Heart right ventricle (tissue), 16 donors: ENCODE results near the gene CNTROB. TPM values are rescaled to one million over a fixed set of nuclear protein-coding genes. Genes with fewer than 3 reads are reported as not detected.
A peak's percentile ranks its signal among the peaks of the same experiment; 100 is the strongest.

Experiments
- ATAC-seq, 8 donors: fragments of 200-7000 bp; cut with Tn5 transposase; one replicate each; pipeline ENCODE4 v1.9.1; 2020; ENCODE audit warnings: mild to moderate bottlenecking in 8 of 8, moderate library complexity in 8 of 8, moderate number of reproducible peaks in 1 of 8
- DNase-seq, 2 donors: peaks; one replicate each; pipeline ENCODE4 v3.0.0-alpha.2; 2020
- H3K27ac ChIP-seq, 10 donors: fragments of 200-600 bp; sonication (generic) in 2 of 10; one replicate each; pipeline versions ENCODE4 v1.5.0 to v1.8.0; 2020 to 2022; ENCODE audit warnings: mild to moderate bottlenecking in 3 of 10
- H3K27me3 ChIP-seq, 7 donors: fragments of 200-600 bp; one replicate each; pipeline ENCODE4 v1.8.0; 2021 to 2022; ENCODE audit warnings: mild to moderate bottlenecking in 2 of 7
- H3K36me3 ChIP-seq, 9 donors: fragments of 200-600 bp; sonication (generic) in 1 of 9; one replicate each; pipeline versions ENCODE4 v1.5.0 to v1.8.0; 2020 to 2022; ENCODE audit warnings: mild to moderate bottlenecking in 2 of 9
- H3K4me1 ChIP-seq, 9 donors: fragments of 200-600 bp; sonication (generic) in 1 of 9; one replicate each; pipeline versions ENCODE4 v1.5.0 to v1.8.0; 2020 to 2022; ENCODE audit warnings: mild to moderate bottlenecking in 4 of 9
- H3K4me3 ChIP-seq, 10 donors: fragments of 200-600 bp; sonication (generic) in 2 of 10; one replicate each; pipeline versions ENCODE4 v1.5.0 to v1.8.0; 2020 to 2022; ENCODE audit warnings: mild to moderate bottlenecking in 7 of 10, moderate library complexity in 2 of 10
- H3K9me3 ChIP-seq, 11 donors: fragments of 200-600 bp in 10 of 11; sonication (generic) in 2 of 11; one replicate each; pipeline versions ENCODE4 v1.5.0 to v1.8.0; 2013 to 2022; ENCODE audit warnings: mild to moderate bottlenecking in 2 of 11, control low read depth in 1 of 11, moderate library complexity in 1 of 11
- CTCF ChIP-seq, 9 donors: fragments of 200-600 bp; sonication (generic) in 2 of 9; IDR thresholded peaks; one replicate each; pipeline versions ENCODE4 v1.5.0 to v1.8.0; 2021 to 2022; ENCODE audit warnings: antibody characterized with exemption in 9 of 9, mild to moderate bottlenecking in 5 of 9, moderate library complexity in 1 of 9
- WGBS, 2 donors: extraction: QIAGEN DNeasy Blood & Tissue Kit; methylation state at CpG; one replicate each; pipeline ENCODE4 v1.1.7; 2013; ENCODE audit warnings: inconsistent platforms in 1 of 2; 5-methylcytosine and 5-hydroxymethylcytosine counted together
- intact Hi-C, 10 donors: fragments of 100-400 bp; cut with DNase I; formaldehyde crosslinking; loops; one replicate each; pipeline versions ENCODE4 v1.11.1 to v1.14.2; 2022
- polyA plus RNA-seq, 2 donors: library from polyadenylated mRNA; stranded (reverse); fragments of 200-250 nt; gene quantifications; one replicate each; pipeline ENCODE4 v1.2.3, GENCODE V29; 2013
- total RNA-seq, 10 donors: library from RNA; stranded (reverse); fragmentation: NEBNext Ultra II Directional in 3 of 10; extraction: Animal tissue kit (Norgen Biotek cat#: 25700) in 3 of 10; gene quantifications; one replicate each; pipeline versions ENCODE4 v1.2.1 to v1.2.4, GENCODE V29; 2021 to 2023
- donor health status: Arrhythmogenic right ventricular cardiomyopathy.
- donor health status: ischemic (EF 13 %, LVEDD 7.1; RV severe dilation, severe dysfunction).
- donor health status: healthy with polysubstance abuse.
- donor health status: DM: no; HTN: yes; CAD: no.
- donor health status: DM: no; HTN: no; CAD: no.
- donor health status: ischemic (EF 25% LVEDD 6.9; RV normal size, moderate dysfunction).
- donor health status: ischemic (EF 25% LVEDD 5.7; RV mildly dilated, moderate dysfunction).
- donor health status: healthy.
- donor health status: DM: yes; HTN: yes; CAD: no.
- donor health status: Ischemic cardiomyopathy.
- donor health status: ischemic (EF 35%, LVEDD 5.7; RV mildly dilated, moderate dysfunction).
- donor health status: nonischemic (EF 11% LVEDD 7.7; RV severe dilation, severe dysfunction).
- donor health status: DM: yes; HTN: yes; CAD: no.
- donor health status: PGD.
- donor health status: ischemic (EF 29% LVEDD 5.4; RV normal size, mild dysfunction).
- donor health status: nonischemic (EF 23%, LVEDD 6.1; RV moderate dilation, normal function).

The CNTROB gene
- total and polyA plus RNA-seq, 12 donors = 7.8 to 19.8 (median 11.1) TPM

GRCh38 chr17:7910281-7910680 is 21.7 kb upstream of the CNTROB start:
- no peak overlapping the region for H3K27ac ChIP-seq
- H3K27me3 ChIP-seq = no peaks in the 10 kb centered on the region
- H3K4me3 ChIP-seq = no peak overlapping the region
- H3K4me1 ChIP-seq = peaks cover 3 to 21% (median 14%) of the 10 kb centered on the region in 9 donors
- WGBS, 2 donors = 94 to 95% methylated on average over 15 of the region's 15 CpGs
- DNase-seq = no peak
- no peak for ATAC-seq
- peaks cover 0 to 73% (median 8%) of the 10 kb centered on the region in 9 donors for H3K36me3 ChIP-seq
- TF ChIP-seq CTCF (IDR thresholded peaks at IDR 0.05) = no peak
- no peaks in the 10 kb centered on the region for H3K9me3 ChIP-seq
- intact Hi-C loops = loop anchor here in 9 of 10 donors (5.0 to 10.0 kb wide), 5 partner anchors 77 to 165 kb away; no protein-coding TSS in a partner anchor

- WGBS, 2 donors = 95 to 97% methylated on average over 13 of the region's 13 CpGs
- Histone ChIP-seq H3K4me1 (peaks cover 3 to 24% (median 15%) of the 10 kb centered on the region in 9 donors), H3K4me3 (no peak overlapping the region), H3K27me3 (no peaks in the 10 kb centered on the region), H3K27ac (no peak overlapping the region), H3K9me3 (no peaks in the 10 kb centered on the region), H3K36me3 (peaks cover 0 to 69% (median 8%) of the 10 kb centered on the region in 9 donors)
- DNase-seq (no peak), ATAC-seq (no peak)
- TF ChIP-seq CTCF (IDR thresholded peaks at IDR 0.05) = no peak
- intact Hi-C loops = loop anchor here in 9 of 10 donors (5.0 to 10.0 kb wide), 5 partner anchors 77 to 166 kb away; no protein-coding TSS in a partner anchor
Measured at GRCh38 chr17:7910711-7911110, 21.3 kb upstream of the CNTROB start.

GRCh38 chr17:7911116-7911515 is 20.9 kb upstream of the CNTROB start:
- Histone ChIP-seq H3K27ac (no peak overlapping the region), H3K27me3 (no peaks in the 10 kb centered on the region), H3K36me3 (peaks cover 0 to 65% (median 8%) of the 10 kb centered on the region in 9 donors), H3K4me1 (peaks cover 3 to 25% (median 17%) of the 10 kb centered on the region in 9 donors), H3K4me3 (no peak overlapping the region), H3K9me3 (no peaks in the 10 kb centered on the region)
- WGBS, 2 donors = 76 to 85% methylated on average over 9 of the region's 9 CpGs
- TF ChIP-seq CTCF (IDR thresholded peaks at IDR 0.05) = no peak
- ATAC-seq (no peak), DNase-seq (no peak)
- intact Hi-C loops = loop anchor here in 9 of 10 donors (5.0 to 10.0 kb wide), 5 partner anchors 76 to 166 kb away; no protein-coding TSS in a partner anchor

- Histone ChIP-seq H3K4me1 (peaks cover 3 to 35% (median 26%) of the 10 kb centered on the region in 9 donors), H3K36me3 (peaks cover 0 to 46% (median 8%) of the 10 kb centered on the region in 9 donors), H3K27ac (peak overlapping the region in 3 of 10 donors; percentile 8 to 22 (median 15)), H3K9me3 (no peaks in the 10 kb centered on the region), H3K27me3 (no peaks in the 10 kb centered on the region), H3K4me3 (no peak overlapping the region)
- TF ChIP-seq CTCF (IDR thresholded peaks at IDR 0.05) = peak; percentile 48 to 82 (median 72)
- DNase-seq (peak in 1 of 2 donors; percentile 43), ATAC-seq (peak in 3 of 8 donors; percentile 16 to 20 (median 18))
- WGBS, 2 donors = 55 to 57% methylated on average over 3 of the region's 3 CpGs
- intact Hi-C loops = loop anchor here (1.0 to 10.0 kb wide), 10 partner anchors 74 to 168 kb away; no protein-coding TSS in a partner anchor
Measured at GRCh38 chr17:7912927-7913524, 19.0 kb upstream of the CNTROB start.
